GM06990 (cell line): ENCODE measurements around the gene CDH4.

ENCODE experiments used
- DNase-seq: peaks from one replicate; pipeline ENCODE4 v3.0.0-alpha.2; 2011; ENCODE audit not compliant: insufficient read length; ENCODE audit errors: extremely low read depth
- H3K27me3 ChIP-seq: replicated peaks from 2 replicates; pipeline ENCODE4 v1.6.0; 2011; ENCODE audit warnings: low read length; ENCODE audit not compliant: control insufficient read depth, insufficient read depth
- H3K36me3 ChIP-seq: 2 replicates; pipeline ENCODE4 v1.5.1; 2011; ENCODE audit warnings: low read length; ENCODE audit not compliant: control insufficient read depth, insufficient read depth
- H3K4me3 ChIP-seq: replicated peaks from 2 replicates; pipeline ENCODE4 v1.5.1; 2011; ENCODE audit warnings: low read depth, mild to moderate bottlenecking, control low read depth, low read length
- CTCF ChIP-seq: IDR thresholded peaks from 2 replicates; pipeline ENCODE4 v1.5.1; 2011; ENCODE audit warnings: low read length, control low read depth, mild to moderate bottlenecking, inconsistent platforms; ENCODE audit not compliant: insufficient read depth, poor library complexity, severe bottlenecking

CDH4 gene

GRCh38 chr20:61882716-61883615, 630.9 kb downstream of the CDH4 start:
- no peak for TF ChIP-seq CTCF
- Histone ChIP-seq H3K36me3 (no peaks in the 10 kb centered on the region), H3K27me3 (no peaks in the 10 kb centered on the region), H3K4me3 (no peak overlapping the region)
- no peak for DNase-seq

DNA sequence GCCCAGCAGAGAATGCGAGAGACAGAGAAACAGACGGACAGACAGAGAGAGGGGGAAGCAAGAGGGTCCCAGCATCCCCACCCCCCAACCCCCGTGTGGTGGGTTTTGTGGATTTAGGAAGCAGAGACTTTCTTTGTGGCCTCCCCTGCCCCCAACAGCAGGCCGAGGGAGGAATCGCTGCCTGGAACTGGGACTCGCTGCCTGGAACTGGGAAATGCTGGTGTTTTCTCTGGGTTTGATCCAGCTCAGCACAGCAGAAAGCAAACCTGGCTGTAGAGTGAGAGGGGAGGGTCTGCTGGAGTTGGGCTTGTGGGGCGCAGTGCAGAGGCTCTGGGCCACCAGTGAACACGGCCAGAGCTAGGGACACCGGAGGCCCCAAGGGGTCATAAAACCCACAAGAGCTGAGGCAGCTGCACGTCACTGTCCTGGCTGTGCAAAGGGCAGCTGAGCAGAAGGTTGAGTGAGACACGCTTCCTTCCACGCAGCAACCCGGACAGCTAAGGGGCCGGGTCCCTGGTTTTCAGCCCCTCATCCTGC, 631.9 kb downstream of the CDH4 start:
- no peak for DNase-seq
- TF ChIP-seq CTCF = no peak
- Histone ChIP-seq H3K36me3 (no peaks in the 10 kb centered on the region), H3K4me3 (no peak overlapping the region), H3K27me3 (no peaks in the 10 kb centered on the region)

DNA sequence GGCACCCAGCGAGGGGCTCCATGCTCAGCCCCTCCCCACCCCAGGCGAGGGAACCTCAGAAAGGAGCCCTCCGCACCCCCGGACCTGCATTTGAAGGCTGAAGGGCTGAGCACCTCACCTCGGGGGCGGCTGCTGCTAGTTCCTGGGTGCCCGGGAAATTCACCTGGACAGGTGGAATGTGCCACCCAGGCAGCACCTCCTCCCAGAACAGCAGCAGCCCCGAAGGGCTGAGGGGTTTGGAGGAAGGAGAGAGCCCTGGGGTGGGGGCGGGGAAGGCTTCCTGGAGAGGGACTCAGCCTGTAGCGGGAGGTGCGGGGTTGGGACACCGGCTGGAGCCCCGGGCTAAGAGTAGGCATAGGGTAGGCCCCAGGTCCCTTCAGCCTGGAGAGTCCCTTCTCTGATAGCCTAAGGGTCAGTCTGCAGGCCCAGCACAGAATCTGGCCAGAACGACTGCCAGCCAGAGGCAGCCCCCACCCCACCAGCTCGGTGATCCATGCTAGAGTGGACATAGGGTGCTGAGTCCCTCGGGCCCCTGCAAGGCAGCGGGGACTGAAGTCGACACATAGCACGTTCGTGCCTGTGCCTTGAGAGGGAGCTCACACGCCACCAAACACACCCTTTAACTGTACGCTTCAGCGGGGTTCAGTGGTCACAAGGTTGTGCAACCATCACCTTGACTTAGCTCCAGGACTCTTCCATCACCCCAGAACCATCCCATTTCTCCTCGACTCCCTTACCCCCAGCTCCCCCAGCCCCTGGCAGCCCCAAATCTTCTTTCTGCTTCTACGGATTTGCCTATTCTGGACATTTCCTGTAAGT, 632.7 kb downstream of the CDH4 start:
- H3K4me3 ChIP-seq = no peak overlapping the region
- TF ChIP-seq CTCF = no peak
- DNase-seq = no peak
- no peaks in the 10 kb centered on the region for H3K36me3 ChIP-seq
- no peaks in the 10 kb centered on the region for H3K27me3 ChIP-seq

GRCh38 chr20:61885759-61886715, 634.0 kb downstream of the CDH4 start:
- no peaks in the 10 kb centered on the region for H3K27me3 ChIP-seq
- H3K36me3 ChIP-seq = no peaks in the 10 kb centered on the region
- DNase-seq = no peak

More at GRCh38 chr20:61885759-61886715, 634.0 kb downstream of the CDH4 start:
- H3K4me3 ChIP-seq = no peak overlapping the region
- no peak for TF ChIP-seq CTCF
